ENCODE results near the gene UST.

GRCh38 chr6:148749674-148750073 lies 2.8 kb downstream of the UST start:
- TF ChIP-seq CTCF (conservative IDR thresholded peaks at IDR 0.05) (no peak), ZFX (IDR thresholded peaks at IDR 0.05) (no peak)

All from C4-2B (cell line).